IMR-90 (cell line): ENCODE results near the gene PTK6. TPM values are rescaled to one million over a fixed set of nuclear protein-coding genes. Genes with fewer than 3 reads are reported as not detected.

Source experiments
- ATAC-seq: fragments of 200-7000 bp; cut with Tn5 transposase; 2 replicates; pipeline ENCODE4 v1.9.1; 2020; ENCODE audit warnings: low read depth, mild to moderate bottlenecking, moderate library complexity
- BruUV-seq: library from RNA; stranded (reverse); fragments of 400-500 nt; replicated peaks from 2 replicates; lab custom pipeline; 2021; lab: Mats Ljungman, UMichigan
- CTCF ChIA-PET: fragments of 300-600 bp; formaldehyde crosslinking; extraction: SDS; loops from one replicate; lab custom pipeline; 2021; ENCODE audit warnings: antibody characterized with exemption; lab: Yijun Ruan, JAX
- POLR2A ChIA-PET: fragments of 300-600 bp; sonication (Branson Sonifier 250); formaldehyde crosslinking; loops from one replicate; lab custom pipeline; 2022; ENCODE audit warnings: antibody characterized with exemption; ENCODE audit not compliant: unreplicated experiment; lab: Charles Lee
- DNase-seq: peaks from one replicate; pipeline ENCODE4 v3.0.0; 2013
- H2AFZ ChIP-seq: replicated peaks from 2 replicates; pipeline ENCODE3; 2013; ENCODE audit warnings: low read length, mild to moderate bottlenecking; ENCODE audit not compliant: poor library complexity
- H2AK5ac ChIP-seq: 2 replicates; pipeline ENCODE4 v1.6.1; 2013; ENCODE audit warnings: low read depth, low read length, inconsistent platforms
- H2AK9ac ChIP-seq: replicated peaks from 2 replicates; pipeline ENCODE3; 2013; ENCODE audit warnings: mild to moderate bottlenecking, low read depth, low read length, moderate library complexity; ENCODE audit not compliant: poor library complexity
- H2BK120ac ChIP-seq: 2 replicates; pipeline ENCODE4 v1.6.1; 2013; ENCODE audit warnings: low read depth, low read length, inconsistent platforms
- H2BK15ac ChIP-seq: 3 replicates; pipeline ENCODE4 v1.6.1; 2013; ENCODE audit warnings: low read depth, low read length, inconsistent platforms
- H2BK20ac ChIP-seq: 2 replicates; pipeline ENCODE4 v1.6.1; 2013; ENCODE audit warnings: low read depth, mild to moderate bottlenecking, inconsistent platforms, low read length, moderate library complexity
- H2BK5ac ChIP-seq: 2 replicates; pipeline ENCODE4 v1.6.1; 2013; ENCODE audit warnings: mild to moderate bottlenecking, low read depth, low read length, inconsistent platforms; ENCODE audit not compliant: poor library complexity, severe bottlenecking
- H3K14ac ChIP-seq: replicated peaks from 2 replicates; pipeline ENCODE4 v1.6.1; 2013; ENCODE audit warnings: low read depth, low read length, inconsistent platforms
- H3K18ac ChIP-seq: 2 replicates; pipeline ENCODE4 v1.6.1; 2013; ENCODE audit warnings: low read depth, low read length, control low read depth
- H3K23ac ChIP-seq: 2 replicates; pipeline ENCODE4 v1.6.1; 2013; ENCODE audit warnings: low read depth, low read length, inconsistent platforms
- H3K27ac ChIP-seq: 2 replicates; pipeline ENCODE4 v1.5.1; 2013; ENCODE audit warnings: mild to moderate bottlenecking, control low read depth, low read length; ENCODE audit not compliant: insufficient read depth
- H3K27me3 ChIP-seq: 2 replicates; pipeline ENCODE4 v1.6.1; 2013; ENCODE audit warnings: low read length; ENCODE audit not compliant: control insufficient read depth, insufficient read depth
- H3K36me3 ChIP-seq: 2 replicates; pipeline ENCODE4 v1.6.1; 2013; ENCODE audit warnings: low read length, mixed read lengths; ENCODE audit not compliant: control insufficient read depth, insufficient read depth
- H3K4ac ChIP-seq: 2 replicates; pipeline ENCODE4 v1.6.1; 2013; ENCODE audit warnings: low read depth, low read length, inconsistent platforms
- H3K4me1 ChIP-seq: 2 replicates; pipeline ENCODE4 v1.6.1; 2013; ENCODE audit warnings: low read length, mixed read lengths; ENCODE audit not compliant: control insufficient read depth, insufficient read depth
- H3K4me2 ChIP-seq: 2 replicates; pipeline ENCODE4 v1.6.1; 2013; ENCODE audit warnings: low read depth, mild to moderate bottlenecking, control low read depth, low read length, moderate library complexity
- H3K4me3 ChIP-seq: 2 replicates; pipeline ENCODE4 v1.5.1; 2013; ENCODE audit warnings: low read depth, mild to moderate bottlenecking, control low read depth, low read length, moderate library complexity; ENCODE audit not compliant: insufficient read depth
- H3K56ac ChIP-seq: 2 replicates; pipeline ENCODE4 v1.6.1; 2013; ENCODE audit warnings: low read length, inconsistent platforms; ENCODE audit not compliant: insufficient read depth; ENCODE audit errors: extremely low read depth
- H3K79me1 ChIP-seq, 2 experiments: 2 replicates each; pipeline ENCODE4 v1.6.1; 2013; ENCODE audit warnings: low read length in 2 of 2, inconsistent platforms in 1 of 2, low read depth in 1 of 2
- H3K9ac ChIP-seq: 2 replicates; pipeline ENCODE4 v1.6.1; 2013; ENCODE audit warnings: low read depth, low read length, control low read depth
- H3K9me1 ChIP-seq: 2 replicates; pipeline ENCODE4 v1.6.1; 2013; ENCODE audit warnings: low read length, inconsistent platforms; ENCODE audit not compliant: insufficient read depth
- H3K9me3 ChIP-seq: 2 replicates; pipeline ENCODE4 v1.6.1; 2013; ENCODE audit warnings: low read length; ENCODE audit not compliant: control insufficient read depth, insufficient read depth
- H4K20me1 ChIP-seq: 2 replicates; pipeline ENCODE4 v1.6.1; 2013; ENCODE audit warnings: low read length, inconsistent platforms; ENCODE audit not compliant: insufficient read depth
- H4K5ac ChIP-seq: 2 replicates; pipeline ENCODE4 v1.6.1; 2013; ENCODE audit warnings: mild to moderate bottlenecking, low read depth, low read length, control low read depth
- H4K8ac ChIP-seq, 2 experiments: 2 replicates each; pipeline ENCODE4 v1.6.1; 2013; ENCODE audit warnings: low read depth in 2 of 2, low read length in 2 of 2, control low read depth in 1 of 2, inconsistent platforms in 1 of 2
- H4K91ac ChIP-seq: 2 replicates; pipeline ENCODE4 v1.6.1; 2013; ENCODE audit warnings: low read depth, low read length, inconsistent platforms; ENCODE audit not compliant: insufficient read depth
- BHLHE40 ChIP-seq: fragments of 150-350 bp; IDR thresholded peaks from 2 replicates; pipeline ENCODE4 v1.6.1; 2016; ENCODE audit warnings: mild to moderate bottlenecking, low read depth, low read length
- CEBPB ChIP-seq: IDR thresholded peaks from 2 replicates; pipeline ENCODE4 v1.6.1; 2012; ENCODE audit warnings: low read depth, low read length, improper control_type of control experiment
- CHD1 ChIP-seq: IDR thresholded peaks from 2 replicates; pipeline ENCODE4 v1.6.1; 2012; ENCODE audit warnings: low read depth, low read length, improper control_type of control experiment
- FOS ChIP-seq: fragments of 150-350 bp; IDR thresholded peaks from 2 replicates; pipeline ENCODE4 v1.6.1; 2016; ENCODE audit warnings: low read depth, low read length
- MAFK ChIP-seq: IDR thresholded peaks from 2 replicates; pipeline ENCODE4 v1.6.1; 2012; ENCODE audit warnings: low read depth, low read length, improper control_type of control experiment
- MAZ ChIP-seq: IDR thresholded peaks from 2 replicates; pipeline ENCODE4 v1.6.1; 2012; ENCODE audit warnings: low read depth, mild to moderate bottlenecking, low read length, improper control_type of control experiment, moderate library complexity, borderline replicate concordance
- MXI1 ChIP-seq: IDR thresholded peaks from 2 replicates; pipeline ENCODE4 v1.6.1; 2012; ENCODE audit warnings: low read depth, mild to moderate bottlenecking, low read length, moderate library complexity, borderline replicate concordance
- NFE2L2 ChIP-seq: fragments of 150-350 bp; IDR thresholded peaks from 2 replicates; pipeline ENCODE4 v1.6.1; 2016; ENCODE audit warnings: low read depth, mild to moderate bottlenecking, low read length
- POLR2A ChIP-seq: IDR thresholded peaks from 2 replicates; pipeline ENCODE4 v1.6.1; 2012; ENCODE audit warnings: mild to moderate bottlenecking, low read depth, low read length
- RAD21 ChIP-seq: IDR thresholded peaks from 2 replicates; pipeline ENCODE4 v1.6.1; 2012; ENCODE audit warnings: low read length, improper control_type of control experiment
- RCOR1 ChIP-seq: IDR thresholded peaks from 2 replicates; pipeline ENCODE4 v1.6.1; 2012; ENCODE audit warnings: mild to moderate bottlenecking, low read length, improper control_type of control experiment; ENCODE audit not compliant: insufficient replicate concordance
- RFX5 ChIP-seq: IDR thresholded peaks from 2 replicates; pipeline ENCODE4 v1.8.0; 2012; ENCODE audit warnings: low read depth, mild to moderate bottlenecking, low read length, moderate library complexity
- SMC3 ChIP-seq: fragments of 150-350 bp; IDR thresholded peaks from 2 replicates; pipeline ENCODE4 v1.6.1; 2016; ENCODE audit warnings: low read depth, mild to moderate bottlenecking, antibody characterized with exemption, low read length, moderate library complexity
- WGBS, 2 experiments: methylation state at CpG; one replicate each; pipeline versions ENCODE4 v1.1.5 to v1.1.7; 2013; ENCODE audit warnings: missing lambda C conversion rate in 2 of 2; ENCODE audit not compliant: insufficient read length in 1 of 2; ENCODE audit errors: extremely low coverage in 2 of 2; 5-methylcytosine and 5-hydroxymethylcytosine counted together
- dilution Hi-C: fragments of 300-500 bp; cut with HindIII; formaldehyde crosslinking; loops from one replicate; pipeline ENCODE4 v1.14.3; 2018; ENCODE audit warnings: low sequenced_read_pairs; ENCODE audit not compliant: unreplicated experiment
- in situ Hi-C: fragments of 300-500 bp; cut with MboI; formaldehyde crosslinking; loops from 3 replicates; pipeline ENCODE4 v1.14.3; 2019; ENCODE audit warnings: low sequenced_read_pairs, inconsistent platforms, mixed read lengths
- intact Hi-C: fragments of 100-400 bp; cut with micrococcal nuclease; formaldehyde crosslinking; loops from 2 replicates; pipeline ENCODE4 v1.10.0; 2022
- polyA plus RNA-seq, 3 experiments: library from polyadenylated mRNA; depleted of rRNA; stranded (reverse); fragments of >200 nt; gene quantifications; 2 replicates each; pipeline ENCODE4 v1.2.3, GENCODE V29; 2012; ENCODE audit warnings: low replicate concordance in 1 of 3
- total RNA-seq: library from RNA; depleted of rRNA; stranded (reverse); fragments of >200 nt; gene quantifications from 2 replicates; pipeline ENCODE4 v1.2.3, GENCODE V29; 2012
- TF ChIP-seq, protein P1 (sequence below): fragments of 150-350 bp; IDR thresholded peaks from 2 replicates; pipeline ENCODE4 v1.6.1; 2016; ENCODE audit warnings: low read depth, mild to moderate bottlenecking, low read length, moderate library complexity, borderline replicate concordance
- TF ChIP-seq, protein P2 (sequence below): conservative IDR thresholded peaks from 2 replicates; pipeline ENCODE4 v1.5.1; 2012; ENCODE audit warnings: mild to moderate bottlenecking, low read depth, low read length, improper control_type of control experiment
- TF ChIP-seq, protein P3 (sequence below): fragments of 150-350 bp; IDR thresholded peaks from 2 replicates; pipeline ENCODE4 v1.6.1; 2017; ENCODE audit warnings: mild to moderate bottlenecking, antibody characterized with exemption, low read length, low read depth

Gene PTK6
- total and polyA plus RNA-seq, 2 of the 4 experiments (the other 2 are of a cell fraction), result not detected

DNA sequence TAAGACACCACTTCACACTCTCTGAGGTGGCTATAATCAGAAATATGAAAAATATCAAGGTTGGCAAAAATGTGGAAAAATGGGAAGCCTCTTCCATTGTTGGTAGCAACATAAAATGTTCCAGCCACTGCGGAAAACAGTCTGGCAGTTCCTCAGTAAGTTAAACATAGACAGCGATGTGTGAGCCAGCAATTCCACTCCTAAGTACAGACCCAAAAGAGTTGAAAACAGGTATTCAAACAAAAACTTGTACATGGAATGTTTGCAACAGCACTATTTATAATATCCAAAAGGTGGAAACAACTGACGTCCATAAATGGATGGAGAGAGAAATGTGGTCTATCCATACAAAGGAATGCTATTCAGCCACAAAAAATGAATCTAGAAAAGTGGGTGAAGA, 24.0 kb downstream of the PTK6 start:
- peaks cover 4% of the 10 kb centered on the region for H3K27me3 ChIP-seq
- no CpG with 5 or more reads among the region's 3 CpGs for WGBS, 2 experiments
- no peak overlapping the region for H2AK9ac ChIP-seq
- no peak overlapping the region for H3K27ac ChIP-seq
- no peak overlapping the region for H3K4me3 ChIP-seq
- H2AK5ac ChIP-seq, result no peak overlapping the region
- H3K9me3 ChIP-seq, result peaks cover 2% of the 10 kb centered on the region; the same call in 1 of the 2 replicates
- H3K4ac ChIP-seq, result no peak overlapping the region
- no peak overlapping the region for H4K91ac ChIP-seq
- H3K56ac ChIP-seq, result no peak overlapping the region
- no peaks in the 10 kb centered on the region for H4K20me1 ChIP-seq
- dilution Hi-C loops, result no loop called here
- H3K23ac ChIP-seq, result no peak overlapping the region
- H3K4me2 ChIP-seq, result no peak overlapping the region
- H2AFZ ChIP-seq, result no peak overlapping the region
- intact Hi-C loops, result no loop called here
- DNase-seq (no peak), ATAC-seq (no peak)
- no peak overlapping the region for H2BK15ac ChIP-seq
- H3K9me1 ChIP-seq, result no peaks in the 10 kb centered on the region
- 0 out of 2 replicates have a peak, but pooled peaks cover 1% of the 10 kb centered on the region for H3K36me3 ChIP-seq
- no peak overlapping the region for H3K9ac ChIP-seq
- no peak overlapping the region for H4K5ac ChIP-seq
- 0 out of 2 replicates have a peak, but pooled peaks cover 1% of the 10 kb centered on the region for H3K4me1 ChIP-seq
- H2BK20ac ChIP-seq, result no peak overlapping the region
- no peak overlapping the region for H4K8ac ChIP-seq
- H2BK5ac ChIP-seq, result no peak overlapping the region
- ChIA-PET CTCF (no interaction called here), POLR2A (no interaction called here)
- in situ Hi-C loops, result no loop called here
- H3K14ac ChIP-seq, result no peak overlapping the region
- no peaks in the 10 kb centered on the region for H3K79me1 ChIP-seq
- no TSS peak for BruUV-seq
- no peak overlapping the region for H3K18ac ChIP-seq
- H2BK120ac ChIP-seq, result no peak overlapping the region
- TF ChIP-seq BHLHE40 (no peak), RCOR1 (no peak), MAFK (no peak), MXI1 (no peak), CEBPB (no peak), SMC3 (no peak), RAD21 (no peak), RFX5 (no peak), CHD1 (no peak), MAZ (no peak), FOS (no peak), POLR2A (no peak), NFE2L2 (no peak)
- TF ChIP-seq, protein P1, sequence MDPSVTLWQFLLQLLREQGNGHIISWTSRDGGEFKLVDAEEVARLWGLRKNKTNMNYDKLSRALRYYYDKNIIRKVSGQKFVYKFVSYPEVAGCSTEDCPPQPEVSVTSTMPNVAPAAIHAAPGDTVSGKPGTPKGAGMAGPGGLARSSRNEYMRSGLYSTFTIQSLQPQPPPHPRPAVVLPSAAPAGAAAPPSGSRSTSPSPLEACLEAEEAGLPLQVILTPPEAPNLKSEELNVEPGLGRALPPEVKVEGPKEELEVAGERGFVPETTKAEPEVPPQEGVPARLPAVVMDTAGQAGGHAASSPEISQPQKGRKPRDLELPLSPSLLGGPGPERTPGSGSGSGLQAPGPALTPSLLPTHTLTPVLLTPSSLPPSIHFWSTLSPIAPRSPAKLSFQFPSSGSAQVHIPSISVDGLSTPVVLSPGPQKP, result no peak
- TF ChIP-seq, protein P2, sequence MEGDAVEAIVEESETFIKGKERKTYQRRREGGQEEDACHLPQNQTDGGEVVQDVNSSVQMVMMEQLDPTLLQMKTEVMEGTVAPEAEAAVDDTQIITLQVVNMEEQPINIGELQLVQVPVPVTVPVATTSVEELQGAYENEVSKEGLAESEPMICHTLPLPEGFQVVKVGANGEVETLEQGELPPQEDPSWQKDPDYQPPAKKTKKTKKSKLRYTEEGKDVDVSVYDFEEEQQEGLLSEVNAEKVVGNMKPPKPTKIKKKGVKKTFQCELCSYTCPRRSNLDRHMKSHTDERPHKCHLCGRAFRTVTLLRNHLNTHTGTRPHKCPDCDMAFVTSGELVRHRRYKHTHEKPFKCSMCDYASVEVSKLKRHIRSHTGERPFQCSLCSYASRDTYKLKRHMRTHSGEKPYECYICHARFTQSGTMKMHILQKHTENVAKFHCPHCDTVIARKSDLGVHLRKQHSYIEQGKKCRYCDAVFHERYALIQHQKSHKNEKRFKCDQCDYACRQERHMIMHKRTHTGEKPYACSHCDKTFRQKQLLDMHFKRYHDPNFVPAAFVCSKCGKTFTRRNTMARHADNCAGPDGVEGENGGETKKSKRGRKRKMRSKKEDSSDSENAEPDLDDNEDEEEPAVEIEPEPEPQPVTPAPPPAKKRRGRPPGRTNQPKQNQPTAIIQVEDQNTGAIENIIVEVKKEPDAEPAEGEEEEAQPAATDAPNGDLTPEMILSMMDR, result no peak
- TF ChIP-seq, protein P3, sequence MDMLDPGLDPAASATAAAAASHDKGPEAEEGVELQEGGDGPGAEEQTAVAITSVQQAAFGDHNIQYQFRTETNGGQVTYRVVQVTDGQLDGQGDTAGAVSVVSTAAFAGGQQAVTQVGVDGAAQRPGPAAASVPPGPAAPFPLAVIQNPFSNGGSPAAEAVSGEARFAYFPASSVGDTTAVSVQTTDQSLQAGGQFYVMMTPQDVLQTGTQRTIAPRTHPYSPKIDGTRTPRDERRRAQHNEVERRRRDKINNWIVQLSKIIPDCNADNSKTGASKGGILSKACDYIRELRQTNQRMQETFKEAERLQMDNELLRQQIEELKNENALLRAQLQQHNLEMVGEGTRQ, result no peak
